HCT116 (cell line): ENCODE measurements around the gene SH3D19. TPM values are rescaled to one million over a fixed set of nuclear protein-coding genes. Genes with fewer than 3 reads are reported as not detected.

Experiments used
- ATAC-seq: fragments of 200-7000 bp; cut with Tn5 transposase; 2 replicates; pipeline ENCODE4 v1.9.1; 2020; ENCODE audit warnings: mild to moderate bottlenecking, moderate library complexity
- BruUV-seq: library from RNA; stranded (reverse); fragments of 400-500 nt; replicated peaks from 2 replicates; lab custom pipeline; 2021; lab: Mats Ljungman, UMichigan
- CTCF ChIA-PET: fragments of 300-600 bp; sonication (Branson Sonifier 250); formaldehyde crosslinking; loops from one replicate; lab custom pipeline; 2021; ENCODE audit warnings: antibody characterized with exemption; lab: Charles Lee
- POLR2A ChIA-PET: fragments of 300-600, 350-600 bp; sonication (Branson Sonifier 250); formaldehyde crosslinking; loops from one replicate; lab custom pipeline; 2021; ENCODE audit warnings: antibody characterized with exemption; lab: Charles Lee
- RAD21 ChIA-PET, 2 experiments: fragments of 300-600 bp; sonication (Branson Sonifier 250); formaldehyde crosslinking; loops; one replicate each; lab custom pipeline; 2023; ENCODE audit warnings: low total read pairs in 2 of 2; ENCODE audit not compliant: uncharacterized antibody in 2 of 2, unreplicated experiment in 2 of 2, low non-redundant PET in 1 of 2; lab: Charles Lee
- DNase-seq: peaks from one replicate; pipeline ENCODE4 v3.0.0-alpha.2; 2010; ENCODE audit warnings: low read depth, low spot score
- H2AFZ ChIP-seq: fragments of 200-600 bp; shearing (Covaris generic), sonication (generic); 2 replicates; pipeline ENCODE4 v1.6.1; 2017; ENCODE audit warnings: low read depth, mixed run types, mixed read lengths, antibody characterized with exemption, low read length; ENCODE audit not compliant: poor library complexity, severe bottlenecking
- H3K27ac ChIP-seq: 2 replicates; pipeline ENCODE4 v1.5.1; 2012; ENCODE audit warnings: low read depth, low read length
- H3K27me3 ChIP-seq: fragments of 200-600 bp; sonication (generic); 2 replicates; pipeline ENCODE4 v1.6.1; 2016; ENCODE audit warnings: mixed run types, low read length, mixed read lengths; ENCODE audit not compliant: insufficient read depth
- H3K36me3 ChIP-seq, 2 experiments: fragments of 200-500 bp in 1 of 2; fragments of 200-600 bp in 1 of 2; sonication (Bioruptor generic) in 1 of 2; sonication (generic) in 1 of 2; 2 replicates each; pipeline versions ENCODE4 v1.5.1 to v1.6.1; 2014 to 2016; ENCODE audit warnings: low read length in 2 of 2, inconsistent platforms in 1 of 2, mixed read lengths in 1 of 2, mixed run types in 1 of 2; ENCODE audit not compliant: insufficient read depth in 2 of 2, control insufficient read depth in 1 of 2
- H3K4me1 ChIP-seq, 2 experiments: fragments of 200-600 bp in 1 of 2; sonication (generic) in 1 of 2; 2 replicates each; pipeline versions ENCODE4 v1.5.1 to v1.6.1; 2012 to 2017; ENCODE audit warnings: low read length in 2 of 2, inconsistent platforms in 1 of 2, mild to moderate bottlenecking in 1 of 2, mixed read lengths in 1 of 2, mixed run types in 1 of 2, moderate library complexity in 1 of 2; ENCODE audit not compliant: insufficient read depth in 2 of 2, control insufficient read depth in 1 of 2
- H3K4me2 ChIP-seq: fragments of 200-600 bp; sonication (generic); 2 replicates; pipeline ENCODE4 v1.6.1; 2017; ENCODE audit warnings: mixed run types, low read length, mixed read lengths
- H3K4me3 ChIP-seq, 2 experiments: fragments of 200-600 bp in 1 of 2; sonication (generic) in 1 of 2; replicated peaks in 1 of 2; 2 replicates each; pipeline ENCODE4 v1.5.1; 2011 to 2016; ENCODE audit warnings: low read length in 2 of 2, control low read depth in 1 of 2, low read depth in 1 of 2, mild to moderate bottlenecking in 1 of 2, mixed read lengths in 1 of 2, mixed run types in 1 of 2
- H3K79me2 ChIP-seq: fragments of 200-600 bp; sonication (generic); 2 replicates; pipeline ENCODE4 v1.6.1; 2017; ENCODE audit warnings: mild to moderate bottlenecking, mixed run types, low read length, moderate library complexity, mixed read lengths; ENCODE audit not compliant: insufficient read depth
- H3K9ac ChIP-seq: fragments of 200-600 bp; sonication (generic); 2 replicates; pipeline ENCODE4 v1.6.1; 2016; ENCODE audit warnings: low read length, mixed read lengths
- H3K9me2 ChIP-seq: fragments of 200-600 bp; sonication (generic), shearing (Covaris generic); 2 replicates; pipeline ENCODE4 v1.6.1; 2017; ENCODE audit warnings: mixed run types, mild to moderate bottlenecking, moderate library complexity; ENCODE audit not compliant: insufficient read depth
- H3K9me3 ChIP-seq, 2 experiments: fragments of 200-500 bp in 1 of 2; fragments of 200-600 bp in 1 of 2; sonication (Bioruptor generic) in 1 of 2; sonication (generic) in 1 of 2; 2 replicates each; pipeline ENCODE4 v1.6.1; 2014 to 2017; ENCODE audit warnings: low read length in 2 of 2, mixed read lengths in 2 of 2, inconsistent platforms in 1 of 2, low read depth in 1 of 2, mild to moderate bottlenecking in 1 of 2, mixed run types in 1 of 2, moderate library complexity in 1 of 2; ENCODE audit not compliant: control insufficient read depth in 1 of 2, insufficient read depth in 1 of 2
- H4K20me1 ChIP-seq: fragments of 200-600 bp; sonication (generic), shearing (Covaris generic); 2 replicates; pipeline ENCODE4 v1.6.1; 2017; ENCODE audit warnings: mixed run types, mild to moderate bottlenecking, moderate library complexity; ENCODE audit not compliant: insufficient read depth
- CBX3 ChIP-seq: IDR thresholded peaks from 2 replicates; pipeline ENCODE4 v1.6.1; 2012; ENCODE audit warnings: low read depth
- CEBPB ChIP-seq: IDR thresholded peaks from 2 replicates; pipeline ENCODE4 v1.6.1; 2012; ENCODE audit warnings: low read depth
- EGR1 ChIP-seq: IDR thresholded peaks from 2 replicates; pipeline ENCODE4 v1.6.1; 2012; ENCODE audit warnings: low read depth
- EZH2 ChIP-seq: fragments of 200-600 bp; sonication (generic); IDR thresholded peaks from 2 replicates; pipeline ENCODE4 v1.6.1; 2017; ENCODE audit warnings: antibody characterized with exemption, mixed run types
- EZH2phosphoT487 ChIP-seq: fragments of 200-600 bp; IDR thresholded peaks from 2 replicates; pipeline ENCODE4 v1.6.1; 2018; ENCODE audit warnings: antibody characterized with exemption, borderline replicate concordance
- FOSL1 ChIP-seq: IDR thresholded peaks from 2 replicates; pipeline ENCODE4 v1.6.1; 2012; ENCODE audit warnings: low read depth
- JUND ChIP-seq: IDR thresholded peaks from 2 replicates; pipeline ENCODE4 v1.6.1; 2012
- POLR2A ChIP-seq: IDR thresholded peaks from 2 replicates; pipeline ENCODE4 v1.7.0; 2011; ENCODE audit warnings: borderline replicate concordance; ENCODE audit not compliant: insufficient read depth, insufficient read length; ENCODE audit errors: extremely low read depth
- POLR2AphosphoS5 ChIP-seq: IDR thresholded peaks from 2 replicates; pipeline ENCODE4 v1.6.1; 2011; ENCODE audit warnings: mild to moderate bottlenecking, low read depth, low read length, moderate library complexity
- RAD21 ChIP-seq: IDR thresholded peaks from 2 replicates; pipeline ENCODE4 v1.6.1; 2012; ENCODE audit warnings: low read depth, mild to moderate bottlenecking
- REST ChIP-seq: IDR thresholded peaks from 2 replicates; pipeline ENCODE4 v1.6.1; 2012; ENCODE audit warnings: low read depth
- SIN3A ChIP-seq: IDR thresholded peaks from 2 replicates; pipeline ENCODE4 v1.6.1; 2012; ENCODE audit warnings: low read depth
- TCF7L2 ChIP-seq: IDR thresholded peaks from 2 replicates; pipeline ENCODE4 v1.7.0; 2011; ENCODE audit warnings: borderline replicate concordance, inconsistent platforms; ENCODE audit not compliant: insufficient read depth, insufficient read length; ENCODE audit errors: extremely low read depth
- ZBTB33 ChIP-seq: IDR thresholded peaks from 2 replicates; pipeline ENCODE4 v1.6.1; 2011; ENCODE audit warnings: mild to moderate bottlenecking, low read length, moderate library complexity; ENCODE audit not compliant: insufficient replicate concordance; ENCODE audit errors: extremely low read depth
- ZFX ChIP-seq: fragments of 450-650 bp; IDR thresholded peaks from 2 replicates; pipeline ENCODE4 v1.6.1; 2017
- ZNF274 ChIP-seq: fragments of 200-500 bp; sonication (Bioruptor generic); IDR thresholded peaks from 2 replicates; pipeline ENCODE4 v1.6.1; 2014; ENCODE audit warnings: mild to moderate bottlenecking, low read depth, low read length, inconsistent platforms
- intact Hi-C: fragments of 100-400 bp; cut with micrococcal nuclease; formaldehyde crosslinking; loops from 2 replicates; pipeline ENCODE4 v1.10.0; 2022
- total RNA-seq: library from RNA; stranded (reverse); gene quantifications from one replicate; pipeline ENCODE4 v1.2.1, GENCODE V29; 2021; ENCODE audit not compliant: unreplicated experiment

SH3D19 gene
- total RNA-seq, 1 experiment from 2014 or later = 37.5 TPM

GRCh38 chr4:151207186-151207585 is 118.2 kb downstream of the SH3D19 start:
- Histone ChIP-seq H3K36me3 (no peaks in the 10 kb centered on the region), H4K20me1 (no peaks in the 10 kb centered on the region), H3K4me1 (no peaks in the 10 kb centered on the region), H3K9ac (no peak overlapping the region), H3K79me2 (no peaks in the 10 kb centered on the region), H2AFZ (no peak overlapping the region), H3K4me2 (no peak overlapping the region), H3K9me3 (no peaks in the 10 kb centered on the region), H3K4me3 (no peak overlapping the region), H3K27me3 (no peaks in the 10 kb centered on the region), H3K27ac (no peak overlapping the region), H3K9me2 (no peaks in the 10 kb centered on the region)
- CTCF ChIA-PET = no interaction called here
- TF ChIP-seq ZFX (no peak), EGR1 (no peak)
- POLR2A ChIA-PET = no interaction called here
- DNase-seq (no peak), ATAC-seq (no peak)
- BruUV-seq = no TSS peak
- RAD21 ChIA-PET = no interaction called here
- intact Hi-C loops = no loop called here

GRCh38 chr4:151206241-151207005 is 119.0 kb downstream of the SH3D19 start:
- Histone ChIP-seq H3K27me3 (no peaks in the 10 kb centered on the region), H3K4me2 (no peak overlapping the region), H3K9me2 (no peaks in the 10 kb centered on the region), H2AFZ (no peak overlapping the region), H3K4me3 (no peak overlapping the region), H3K36me3 (no peaks in the 10 kb centered on the region), H4K20me1 (no peaks in the 10 kb centered on the region), H3K4me1 (no peaks in the 10 kb centered on the region), H3K79me2 (no peaks in the 10 kb centered on the region), H3K9me3 (no peaks in the 10 kb centered on the region), H3K9ac (no peak overlapping the region), H3K27ac (no peak overlapping the region)
- ChIA-PET POLR2A (no interaction called here), RAD21 (no interaction called here), CTCF (no interaction called here)
- no TSS peak for BruUV-seq
- intact Hi-C loops = no loop called here
- DNase-seq = no peak
- no peak for ATAC-seq
- no peak for TF ChIP-seq SIN3A
- no peak for TF ChIP-seq POLR2A
- no peak for TF ChIP-seq CEBPB
- no peak for TF ChIP-seq FOSL1
- TF ChIP-seq EZH2 = no peak
- TF ChIP-seq REST = no peak
- TF ChIP-seq TCF7L2 = no peak
- TF ChIP-seq POLR2AphosphoS5 = no peak
- no peak for TF ChIP-seq EGR1
- TF ChIP-seq JUND = no peak
- no peak for TF ChIP-seq ZBTB33
- TF ChIP-seq ZNF274 = no peak
- TF ChIP-seq RAD21 = no peak
- no peak for TF ChIP-seq CBX3
- TF ChIP-seq EZH2phosphoT487 = no peak
